ENCODE measurements around the gene TGFB1. TPM values are rescaled to one million over a fixed set of nuclear protein-coding genes. Genes with fewer than 3 reads are reported as not detected.

TGFB1 gene
- total and polyA plus RNA-seq, 2 of the 13 experiments (the other 11 are each of a cell fraction or from before 2014, with no cell fraction given): 4.1 to 5.4 TPM

GRCh38 chr19:41309180-41310032, 44.3 kb downstream of the TGFB1 start:
- in situ Hi-C loops (cut with HindIII; ENCODE audit: extremely low pct_ligation_motif_present, low pct_unique_long_range_greater_than_20kb) (loop anchor here (5.0 kb wide), 2 partner anchors 42 to 43 kb away; partner anchors contain the start of gene TGFB1), intact Hi-C loops (cut with micrococcal nuclease; ENCODE audit: unreplicated experiment) (loop anchor here (2.0 kb wide), 1 partner anchor 47 kb away; no protein-coding TSS in a partner anchor)
- ChIA-PET POLR2A (interaction anchor here (1.2 to 5.3 kb wide), 6 partner anchors 11 to 105 kb away, joined by 4 to 55 read pairs (median 8); partner anchors contain the start of genes HNRNPUL1 and TGFB1), CTCF (ENCODE audit: low intra/inter-chr PET ratio, low total read pairs) (interaction anchor here (0.7 to 1.5 kb wide), 4 partner anchors 43 to 183 kb away, joined by 3 to 6 read pairs (median 4); no protein-coding TSS in a partner anchor)
- BruUV-seq (replicated peaks): TSS peak; percentile 77
- Histone ChIP-seq H3K9ac (ENCODE audit: insufficient read depth, low read depth, low read length) (peak overlapping the region; percentile 90), H3K4me1 (ENCODE audit: insufficient read depth, low read length) (peaks cover 28% of the 10 kb centered on the region), H3K27ac (ENCODE audit: extremely low read length, insufficient read depth, low read length) (peak overlapping the region; percentile 91), H3K4me2 (ENCODE audit: low read depth, low read length) (peak overlapping the region; percentile 84), H3K9me3 (ENCODE audit: low read length) (no peaks in the 10 kb centered on the region), H3K4me3 (replicated peaks in 1 of 3; ENCODE audit: insufficient read depth in 1 of 3, low read depth in 2 of 3, low read length in 3 of 3) (peak overlapping the region; percentile 72 to 90 (median 85)), H3K27me3 (ENCODE audit: control insufficient read depth in 1 of 2, insufficient read depth in 2 of 2, low read length in 2 of 2) (no peaks in the 10 kb centered on the region), H3K36me3 (replicated peaks in 1 of 2; ENCODE audit: control insufficient read depth in 1 of 2, insufficient read depth in 2 of 2, low read length in 2 of 2) (peaks cover 27 to 44% of the 10 kb centered on the region in 2 experiments), H4K20me1 (ENCODE audit: insufficient read depth, low read length) (no peaks in the 10 kb centered on the region), H2AFZ (ENCODE audit: low read length) (no peak overlapping the region), H3K79me2 (ENCODE audit: insufficient read depth, low read length) (peaks cover 25% of the 10 kb centered on the region)
- 29% methylated on average over 26 of the region's 26 CpGs for WGBS (ENCODE audit: low lambda C conversion rate)
- DNase-seq (ENCODE audit: low spot score) (no peak), FAIRE-seq (peak; percentile 12), ATAC-seq (peak; percentile 21)
- TF ChIP-seq ZFP90 (CRISPR knock-in tag; IDR thresholded peaks at IDR 0.05; ENCODE audit: borderline replicate concordance) (0 out of 2 replicates have a peak, but pooled peaks have one; percentile 9), POLR2A (IDR thresholded peaks at IDR 0.05; ENCODE audit: insufficient read depth in 1 of 2, low read depth in 2 of 2, low read length in 2 of 2) (peak in 1 of 2 experiments; percentile 26; a peak in 1 of 4 replicates), TFDP1 (CRISPR knock-in tag; IDR thresholded peaks at IDR 0.05; ENCODE audit: borderline replicate concordance) (no peak), ARNT2 (CRISPR knock-in tag; IDR thresholded peaks at IDR 0.05; ENCODE audit: low read depth) (peak; percentile 19; the same call in 1 of the 2 replicates), REXO4 (CRISPR knock-in tag; IDR thresholded peaks at IDR 0.05; ENCODE audit: borderline replicate concordance) (no peak), E2F2 (CRISPR knock-in tag; IDR thresholded peaks at IDR 0.05; ENCODE audit: borderline replicate concordance) (peak; percentile 37; the same call in 1 of the 2 replicates), ZNF34 (CRISPR knock-in tag; IDR thresholded peaks at IDR 0.05; ENCODE audit: borderline replicate concordance) (0 out of 2 replicates have a peak, but pooled peaks have one; percentile 46), FOSL1 (CRISPR knock-in tag; IDR thresholded peaks at IDR 0.05; ENCODE audit: borderline replicate concordance) (no peak), ATAD3A (CRISPR knock-in tag; IDR thresholded peaks at IDR 0.05) (no peak), PAF1 (CRISPR knock-in tag; IDR thresholded peaks at IDR 0.05) (peak; percentile 76; the same call in 1 of the 2 replicates), NR2F2 (IDR thresholded peaks at IDR 0.05; ENCODE audit: borderline replicate concordance, low read depth) (peak; percentile 5; the same call in 1 of the 2 replicates), ZNF264 (CRISPR knock-in tag; IDR thresholded peaks at IDR 0.05) (no peak), FOXC1 (CRISPR knock-in tag; IDR thresholded peaks at IDR 0.05; ENCODE audit: borderline replicate concordance) (no peak), DNMT1 (CRISPR knock-in tag; IDR thresholded peaks at IDR 0.05) (no peak), SMAD3 (CRISPR knock-in tag; IDR thresholded peaks at IDR 0.05) (0 out of 2 replicates have a peak, but pooled peaks have one; percentile 2), ZNF235 (CRISPR knock-in tag; IDR thresholded peaks at IDR 0.05; ENCODE audit: borderline replicate concordance) (no peak), ISL2 (CRISPR knock-in tag; IDR thresholded peaks at IDR 0.05) (no peak), ZSCAN29 (CRISPR knock-in tag; conservative IDR thresholded peaks at IDR 0.05) (0 out of 2 replicates have a peak, but pooled peaks have one; percentile 11), ZNF775 (CRISPR knock-in tag; IDR thresholded peaks at IDR 0.05; ENCODE audit: borderline replicate concordance) (0 out of 2 replicates have a peak, but pooled peaks have one; percentile 1)
- TF ChIP-seq, protein P1, sequence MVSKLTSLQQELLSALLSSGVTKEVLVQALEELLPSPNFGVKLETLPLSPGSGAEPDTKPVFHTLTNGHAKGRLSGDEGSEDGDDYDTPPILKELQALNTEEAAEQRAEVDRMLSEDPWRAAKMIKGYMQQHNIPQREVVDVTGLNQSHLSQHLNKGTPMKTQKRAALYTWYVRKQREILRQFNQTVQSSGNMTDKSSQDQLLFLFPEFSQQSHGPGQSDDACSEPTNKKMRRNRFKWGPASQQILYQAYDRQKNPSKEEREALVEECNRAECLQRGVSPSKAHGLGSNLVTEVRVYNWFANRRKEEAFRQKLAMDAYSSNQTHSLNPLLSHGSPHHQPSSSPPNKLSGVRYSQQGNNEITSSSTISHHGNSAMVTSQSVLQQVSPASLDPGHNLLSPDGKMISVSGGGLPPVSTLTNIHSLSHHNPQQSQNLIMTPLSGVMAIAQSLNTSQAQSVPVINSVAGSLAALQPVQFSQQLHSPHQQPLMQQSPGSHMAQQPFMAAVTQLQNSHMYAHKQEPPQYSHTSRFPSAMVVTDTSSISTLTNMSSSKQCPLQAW (CRISPR knock-in tag; IDR thresholded peaks at IDR 0.05): 0 out of 2 replicates have a peak, but pooled peaks have one; percentile 4

All from HepG2 (cell line).